ENCODE data around the gene MIGA1. TPM values are rescaled to one million over a fixed set of nuclear protein-coding genes. Genes with fewer than 3 reads are reported as not detected.

The MIGA1 gene
- total RNA-seq, 3 donors from 2014 or later (not counting 1 experiment from before 2014, with no cell fraction given) = 13.6 to 16.9 (median 15.6) TPM

DNA sequence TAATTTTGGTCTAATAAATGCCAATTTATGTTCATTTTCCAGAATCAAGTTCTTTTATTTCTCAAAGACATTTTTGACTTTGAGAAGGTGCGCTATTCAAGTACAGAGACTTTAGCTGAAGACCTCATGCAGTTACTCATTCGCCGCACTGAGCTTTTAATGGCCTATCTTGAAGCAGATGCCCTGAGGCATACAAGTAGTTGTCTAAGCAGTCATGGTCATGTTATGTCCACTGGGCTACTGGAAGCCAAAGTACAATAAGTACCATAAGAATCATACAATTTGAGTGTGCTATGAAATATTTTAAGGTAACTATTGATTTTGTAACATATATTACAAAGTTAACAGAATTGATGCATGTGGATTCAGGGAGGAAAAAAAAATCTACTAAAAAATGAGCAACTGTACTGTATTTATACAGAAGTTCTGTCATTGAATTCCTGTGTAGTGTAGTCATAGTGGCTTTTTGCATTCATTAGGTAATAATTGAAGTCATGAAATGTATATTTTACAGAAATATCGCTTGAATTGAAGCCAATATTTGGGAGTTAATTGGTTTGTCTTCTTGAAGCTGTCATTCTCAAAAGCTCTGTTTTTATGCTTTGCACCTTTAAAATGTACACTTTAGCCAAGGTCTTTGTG, 95.5 kb downstream of the MIGA1 start:
- DNase-seq = no peak
- H3K9me3 Mint-ChIP-seq = no peaks in the 10 kb centered on the region
- Histone ChIP-seq H3K27ac (ENCODE audit: low read length) (no peak overlapping the region), H3K27me3 (ENCODE audit: control insufficient read depth, insufficient read depth, low read length) (no peaks in the 10 kb centered on the region), H3K36me3 (ENCODE audit: control insufficient read depth, insufficient read depth, low read length) (peaks cover 15% of the 10 kb centered on the region), H3K4me3 (ENCODE audit: low read length) (no peak overlapping the region), H3K4me1 (ENCODE audit: control insufficient read depth, insufficient read depth, low read length) (no peaks in the 10 kb centered on the region), H3K9me3 (ENCODE audit: control insufficient read depth, insufficient read depth, low read length) (no peaks in the 10 kb centered on the region)
- WGBS (ENCODE audit: insufficient coverage) = 98% methylated on average over 4 of the region's 4 CpGs
- TF ChIP-seq, protein P1, sequence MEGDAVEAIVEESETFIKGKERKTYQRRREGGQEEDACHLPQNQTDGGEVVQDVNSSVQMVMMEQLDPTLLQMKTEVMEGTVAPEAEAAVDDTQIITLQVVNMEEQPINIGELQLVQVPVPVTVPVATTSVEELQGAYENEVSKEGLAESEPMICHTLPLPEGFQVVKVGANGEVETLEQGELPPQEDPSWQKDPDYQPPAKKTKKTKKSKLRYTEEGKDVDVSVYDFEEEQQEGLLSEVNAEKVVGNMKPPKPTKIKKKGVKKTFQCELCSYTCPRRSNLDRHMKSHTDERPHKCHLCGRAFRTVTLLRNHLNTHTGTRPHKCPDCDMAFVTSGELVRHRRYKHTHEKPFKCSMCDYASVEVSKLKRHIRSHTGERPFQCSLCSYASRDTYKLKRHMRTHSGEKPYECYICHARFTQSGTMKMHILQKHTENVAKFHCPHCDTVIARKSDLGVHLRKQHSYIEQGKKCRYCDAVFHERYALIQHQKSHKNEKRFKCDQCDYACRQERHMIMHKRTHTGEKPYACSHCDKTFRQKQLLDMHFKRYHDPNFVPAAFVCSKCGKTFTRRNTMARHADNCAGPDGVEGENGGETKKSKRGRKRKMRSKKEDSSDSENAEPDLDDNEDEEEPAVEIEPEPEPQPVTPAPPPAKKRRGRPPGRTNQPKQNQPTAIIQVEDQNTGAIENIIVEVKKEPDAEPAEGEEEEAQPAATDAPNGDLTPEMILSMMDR (IDR thresholded peaks at IDR 0.05) = no peak
- no peak overlapping the region for H3K27ac Mint-ChIP-seq
- intact Hi-C loops (cut with micrococcal nuclease) = no loop called here
- no peaks in the 10 kb centered on the region for H3K4me1 Mint-ChIP-seq
- H3K4me3 Mint-ChIP-seq = no peak overlapping the region
- H3K27me3 Mint-ChIP-seq (ENCODE audit: low read depth in 2 of 2) = no peaks in the 10 kb centered on the region
- ATAC-seq = no peak
- H3K36me3 Mint-ChIP-seq = no peaks in the 10 kb centered on the region

DNA sequence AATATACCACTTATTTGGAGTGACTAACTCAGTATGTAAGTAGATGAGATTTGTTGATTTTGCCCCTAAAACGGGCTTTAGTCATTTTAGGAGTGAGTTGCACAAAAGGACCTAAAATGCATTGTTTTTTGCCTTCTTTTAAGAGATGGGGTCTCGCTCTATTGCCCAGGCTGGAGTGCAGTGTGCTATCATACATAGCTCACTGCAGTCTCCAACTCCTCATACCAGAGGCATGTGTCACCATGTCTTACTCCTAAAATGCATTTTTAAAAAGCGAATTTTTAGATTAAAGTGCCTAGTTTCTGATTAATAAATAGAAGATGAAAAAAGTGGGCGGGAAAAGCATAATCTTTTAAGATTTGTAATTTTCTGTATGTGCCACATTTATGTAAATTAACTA, 97.4 kb downstream of the MIGA1 start:
- TF ChIP-seq, protein P1 (IDR thresholded peaks at IDR 0.05) = no peak
- no peak overlapping the region for H3K27ac ChIP-seq (ENCODE audit: low read length)
- H3K9me3 Mint-ChIP-seq = no peaks in the 10 kb centered on the region
- H3K4me1 ChIP-seq (ENCODE audit: control insufficient read depth, insufficient read depth, low read length) = no peaks in the 10 kb centered on the region
- no peak overlapping the region for H3K4me3 ChIP-seq (ENCODE audit: low read length)
- H3K27me3 Mint-ChIP-seq (ENCODE audit: low read depth in 2 of 2) = no peaks in the 10 kb centered on the region
- no peaks in the 10 kb centered on the region for H3K36me3 Mint-ChIP-seq
- ATAC-seq (no peak), DNase-seq (no peak)
- H3K4me3 Mint-ChIP-seq = no peak overlapping the region
- peaks cover 15% of the 10 kb centered on the region for H3K36me3 ChIP-seq (ENCODE audit: control insufficient read depth, insufficient read depth, low read length)
- WGBS (ENCODE audit: insufficient coverage) = 100% methylated on average over 2 of the region's 4 CpGs
- no peaks in the 10 kb centered on the region for H3K27me3 ChIP-seq (ENCODE audit: control insufficient read depth, insufficient read depth, low read length)
- no peaks in the 10 kb centered on the region for H3K4me1 Mint-ChIP-seq
- H3K9me3 ChIP-seq (ENCODE audit: control insufficient read depth, insufficient read depth, low read length) = no peaks in the 10 kb centered on the region
- intact Hi-C loops (cut with micrococcal nuclease) = no loop called here
- no peak overlapping the region for H3K27ac Mint-ChIP-seq

DNA sequence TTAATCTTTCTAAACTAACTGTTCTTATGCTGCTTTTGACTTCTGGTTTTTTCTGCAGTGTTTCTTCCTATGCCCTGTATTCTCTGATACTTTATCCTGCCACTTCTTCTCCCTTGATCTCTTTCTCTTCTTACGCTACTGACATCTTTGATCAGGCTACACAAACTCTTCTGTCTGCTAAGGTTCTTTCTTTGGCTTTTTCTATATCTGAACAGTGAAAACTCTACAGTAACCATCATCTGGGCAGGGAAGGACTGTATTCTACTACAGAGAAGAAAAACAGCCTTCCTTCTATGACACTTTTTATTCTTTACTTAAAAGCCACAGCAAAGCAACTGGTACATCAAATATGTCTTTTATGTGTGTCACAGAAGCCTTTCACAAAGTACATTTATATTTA, 101.6 kb downstream of the MIGA1 start:
- Histone ChIP-seq H3K36me3 (ENCODE audit: control insufficient read depth, insufficient read depth, low read length) (no peaks in the 10 kb centered on the region), H3K4me1 (ENCODE audit: control insufficient read depth, insufficient read depth, low read length) (no peaks in the 10 kb centered on the region), H3K27ac (ENCODE audit: low read length) (no peak overlapping the region), H3K4me3 (ENCODE audit: low read length) (no peak overlapping the region), H3K9me3 (ENCODE audit: control insufficient read depth, insufficient read depth, low read length) (no peaks in the 10 kb centered on the region), H3K27me3 (ENCODE audit: control insufficient read depth, insufficient read depth, low read length) (no peaks in the 10 kb centered on the region)
- Mint-ChIP-seq H3K4me3 (no peak overlapping the region), H3K9me3 (no peaks in the 10 kb centered on the region), H3K27me3 (ENCODE audit: low read depth in 2 of 2) (no peaks in the 10 kb centered on the region), H3K36me3 (no peaks in the 10 kb centered on the region), H3K4me1 (peaks cover 0 to 4% of the 10 kb centered on the region in 2 donors), H3K27ac (no peak overlapping the region)
- intact Hi-C loops (cut with micrococcal nuclease) = no loop called here
- TF ChIP-seq, protein P1 (IDR thresholded peaks at IDR 0.05) = no peak
- ATAC-seq (no peak), DNase-seq (no peak)
- 88% methylated on average over 1 of the region's 1 CpG for WGBS (ENCODE audit: insufficient coverage)

DNA sequence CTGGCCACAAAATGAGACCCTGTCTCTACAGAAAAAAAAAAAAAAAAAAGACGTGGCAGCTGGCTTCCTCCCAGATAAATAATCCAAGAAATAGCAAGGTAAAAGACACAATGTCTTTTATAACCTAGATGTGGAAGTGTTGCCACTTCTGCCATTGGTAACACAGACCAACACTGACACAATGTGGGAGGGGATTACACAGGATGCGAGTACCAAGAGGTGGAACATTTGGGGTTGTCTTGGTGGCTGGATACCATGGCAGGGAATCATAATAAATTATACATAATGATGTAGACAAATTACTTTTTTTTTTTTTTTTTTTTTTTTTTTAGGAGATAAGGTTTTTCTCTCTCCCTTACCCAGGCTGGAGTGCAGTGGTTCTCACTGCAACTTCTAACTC, 103.0 kb downstream of the MIGA1 start:
- ATAC-seq (peak; percentile 64 to 91 (median 75)), DNase-seq (peak in 1 of 2 donors; percentile 5)
- H3K27me3 Mint-ChIP-seq (ENCODE audit: low read depth in 2 of 2) = peaks cover 0 to 6% of the 10 kb centered on the region in 2 donors
- no CpG with 5 or more reads among the region's 2 CpGs for WGBS (ENCODE audit: insufficient coverage)
- H3K4me1 ChIP-seq (ENCODE audit: control insufficient read depth, insufficient read depth, low read length) = no peaks in the 10 kb centered on the region
- H3K4me1 Mint-ChIP-seq = peaks cover 0 to 4% of the 10 kb centered on the region in 2 donors
- TF ChIP-seq, protein P1 (IDR thresholded peaks at IDR 0.05) = no peak
- H3K36me3 ChIP-seq (ENCODE audit: control insufficient read depth, insufficient read depth, low read length) = no peaks in the 10 kb centered on the region
- no peaks in the 10 kb centered on the region for H3K9me3 ChIP-seq (ENCODE audit: control insufficient read depth, insufficient read depth, low read length)
- H3K27ac ChIP-seq (ENCODE audit: low read length) = no peak overlapping the region
- no peak overlapping the region for H3K4me3 ChIP-seq (ENCODE audit: low read length)
- H3K36me3 Mint-ChIP-seq = no peaks in the 10 kb centered on the region
- H3K9me3 Mint-ChIP-seq = no peaks in the 10 kb centered on the region
- H3K4me3 Mint-ChIP-seq = no peak overlapping the region
- no peak overlapping the region for H3K27ac Mint-ChIP-seq
- H3K27me3 ChIP-seq (ENCODE audit: control insufficient read depth, insufficient read depth, low read length) = no peaks in the 10 kb centered on the region
- intact Hi-C loops (cut with micrococcal nuclease) = no loop called here

Measured in natural killer cell (primary cell).